Measurements from ENCODE around the gene SPPL2A. TPM values are rescaled to one million over a fixed set of nuclear protein-coding genes. Genes with fewer than 3 reads are reported as not detected.
A peak's percentile ranks its signal among the peaks of the same experiment; 100 is the strongest.

Gene SPPL2A
- total RNA-seq, 4 donors from 2014 or later = 122 to 132 (median 128) TPM

DNA sequence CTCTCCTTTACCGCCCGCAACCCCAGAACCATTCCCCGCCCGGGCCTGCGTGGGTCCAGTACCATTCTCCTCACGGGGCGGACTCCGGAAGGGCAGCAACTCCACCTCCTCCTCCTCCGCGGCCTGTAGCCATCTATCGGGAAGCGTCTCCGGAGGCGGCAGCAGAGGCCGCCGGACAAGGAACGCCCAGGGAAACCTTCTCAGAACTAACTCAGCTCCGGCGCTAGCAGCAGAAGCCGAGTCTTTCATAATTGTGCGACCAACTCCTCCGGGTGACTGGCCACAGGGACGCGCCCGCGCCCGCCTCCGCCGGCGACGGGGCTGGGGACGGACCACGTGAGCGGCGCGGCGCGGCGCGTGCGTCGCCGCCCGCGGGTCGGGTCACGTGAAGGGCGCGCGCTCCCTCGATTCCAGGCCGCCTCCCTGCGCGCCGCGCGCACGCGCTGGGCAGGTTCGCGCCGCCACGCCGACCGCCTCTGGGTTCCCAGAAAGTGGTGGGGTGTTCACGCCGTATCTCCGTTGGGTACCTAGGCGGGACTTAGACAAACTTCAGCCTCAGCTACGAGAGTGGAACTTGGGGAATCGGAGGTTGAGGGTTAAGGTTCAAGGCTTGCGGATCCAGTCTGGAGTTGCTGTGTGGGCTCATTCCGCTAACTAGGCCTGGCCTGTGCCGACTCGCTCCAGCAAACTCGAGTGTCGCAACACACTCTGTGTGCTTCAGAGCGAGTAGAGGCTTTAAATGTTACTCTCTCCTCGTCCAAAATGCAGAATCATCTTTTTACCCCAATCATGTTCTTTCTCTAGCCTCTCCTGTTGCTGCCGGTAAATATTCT is 78.8 kb downstream of the SPPL2A start, which contains the start of gene TRPM7:
Gene TRPM7 (minus strand): TSS at position 329 of the 833 bp plus-strand sequence. CDS start 264 bp downstream, at position 65.
- DNase-seq (ENCODE audit: extremely low spot score) = peak; percentile 96
- under 1% methylated on average over 28 of the region's 80 CpGs for WGBS
- peaks cover 0 to 21% (median 9%) of the 10 kb centered on the region in 4 donors for H3K36me3 ChIP-seq
- TF ChIP-seq EP300 (IDR thresholded peaks at IDR 0.05) (no peak), POLR2A (IDR thresholded peaks at IDR 0.05; ENCODE audit: low read depth) (peak; percentile 41), POLR2AphosphoS5 (IDR thresholded peaks at IDR 0.05) (peak; percentile 72 to 88)
- TF ChIP-seq, protein P1, sequence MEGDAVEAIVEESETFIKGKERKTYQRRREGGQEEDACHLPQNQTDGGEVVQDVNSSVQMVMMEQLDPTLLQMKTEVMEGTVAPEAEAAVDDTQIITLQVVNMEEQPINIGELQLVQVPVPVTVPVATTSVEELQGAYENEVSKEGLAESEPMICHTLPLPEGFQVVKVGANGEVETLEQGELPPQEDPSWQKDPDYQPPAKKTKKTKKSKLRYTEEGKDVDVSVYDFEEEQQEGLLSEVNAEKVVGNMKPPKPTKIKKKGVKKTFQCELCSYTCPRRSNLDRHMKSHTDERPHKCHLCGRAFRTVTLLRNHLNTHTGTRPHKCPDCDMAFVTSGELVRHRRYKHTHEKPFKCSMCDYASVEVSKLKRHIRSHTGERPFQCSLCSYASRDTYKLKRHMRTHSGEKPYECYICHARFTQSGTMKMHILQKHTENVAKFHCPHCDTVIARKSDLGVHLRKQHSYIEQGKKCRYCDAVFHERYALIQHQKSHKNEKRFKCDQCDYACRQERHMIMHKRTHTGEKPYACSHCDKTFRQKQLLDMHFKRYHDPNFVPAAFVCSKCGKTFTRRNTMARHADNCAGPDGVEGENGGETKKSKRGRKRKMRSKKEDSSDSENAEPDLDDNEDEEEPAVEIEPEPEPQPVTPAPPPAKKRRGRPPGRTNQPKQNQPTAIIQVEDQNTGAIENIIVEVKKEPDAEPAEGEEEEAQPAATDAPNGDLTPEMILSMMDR (IDR thresholded peaks at IDR 0.05) = peak in 1 of 3 experiments; percentile 21
- H3K9me3 ChIP-seq = no peaks in the 10 kb centered on the region
- peak within 1 kb of the TSS; percentile 86 to 97 (median 96) for H3K27ac ChIP-seq (replicated peaks in 1 of 4)
- no peaks in the 10 kb centered on the region for H3K27me3 ChIP-seq
- intact Hi-C loops (cut with DNase I) = loop anchor here (5.0 kb wide), 1 partner anchor 81 kb away; the partner anchor contains the start of gene SPPL2A
- H3K4me3 ChIP-seq = peak within 1 kb of the TSS; percentile 58 to 95 (median 84)
- H3K4me1 ChIP-seq = peaks cover 27 to 46% (median 43%) of the 10 kb centered on the region in 4 donors

DNA sequence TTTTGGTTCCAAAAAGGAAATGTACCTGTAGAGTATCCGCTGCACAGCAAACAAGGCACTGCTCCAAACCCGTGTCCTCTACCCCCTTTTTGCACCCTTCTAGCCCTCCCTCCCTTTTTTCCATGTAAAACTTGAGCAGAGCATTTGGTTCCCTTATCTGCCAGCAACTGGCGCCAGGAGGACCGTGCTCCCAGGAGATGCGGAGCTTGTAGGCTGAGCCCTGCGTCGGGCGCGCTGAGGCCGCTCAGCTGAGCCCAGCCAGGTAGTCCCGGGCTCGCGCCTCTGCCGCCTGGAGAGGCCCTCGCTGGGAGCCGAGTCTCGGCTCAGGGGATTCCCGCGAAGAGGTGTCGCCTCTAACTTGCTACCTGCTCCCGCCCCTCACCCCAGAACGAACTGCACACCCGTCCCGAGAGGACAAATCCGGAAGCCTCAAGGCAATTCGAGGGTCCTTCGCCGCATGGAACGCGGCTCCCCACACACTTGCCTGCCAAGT is 79.5 kb downstream of the SPPL2A start:
- Histone ChIP-seq H3K27ac (replicated peaks in 1 of 4) (peak overlapping the region; percentile 86 to 97 (median 96)), H3K4me3 (peak overlapping the region; percentile 58 to 95 (median 84)), H3K36me3 (peaks cover 0 to 21% (median 9%) of the 10 kb centered on the region in 4 donors), H3K27me3 (no peaks in the 10 kb centered on the region), H3K9me3 (no peaks in the 10 kb centered on the region), H3K4me1 (peaks cover 31 to 52% (median 45%) of the 10 kb centered on the region in 4 donors)
- no peak for DNase-seq (ENCODE audit: extremely low spot score)
- TF ChIP-seq POLR2A (IDR thresholded peaks at IDR 0.05; ENCODE audit: low read depth) = no peak
- no peak for TF ChIP-seq EP300 (IDR thresholded peaks at IDR 0.05)
- TF ChIP-seq POLR2AphosphoS5 (IDR thresholded peaks at IDR 0.05) = no peak
- TF ChIP-seq, protein P1 (IDR thresholded peaks at IDR 0.05) = no peak
- intact Hi-C loops (cut with DNase I) = loop anchor here (5.0 kb wide), 1 partner anchor 81 kb away; the partner anchor contains the start of gene SPPL2A
- 2% methylated on average over 11 of the region's 30 CpGs for WGBS

DNA sequence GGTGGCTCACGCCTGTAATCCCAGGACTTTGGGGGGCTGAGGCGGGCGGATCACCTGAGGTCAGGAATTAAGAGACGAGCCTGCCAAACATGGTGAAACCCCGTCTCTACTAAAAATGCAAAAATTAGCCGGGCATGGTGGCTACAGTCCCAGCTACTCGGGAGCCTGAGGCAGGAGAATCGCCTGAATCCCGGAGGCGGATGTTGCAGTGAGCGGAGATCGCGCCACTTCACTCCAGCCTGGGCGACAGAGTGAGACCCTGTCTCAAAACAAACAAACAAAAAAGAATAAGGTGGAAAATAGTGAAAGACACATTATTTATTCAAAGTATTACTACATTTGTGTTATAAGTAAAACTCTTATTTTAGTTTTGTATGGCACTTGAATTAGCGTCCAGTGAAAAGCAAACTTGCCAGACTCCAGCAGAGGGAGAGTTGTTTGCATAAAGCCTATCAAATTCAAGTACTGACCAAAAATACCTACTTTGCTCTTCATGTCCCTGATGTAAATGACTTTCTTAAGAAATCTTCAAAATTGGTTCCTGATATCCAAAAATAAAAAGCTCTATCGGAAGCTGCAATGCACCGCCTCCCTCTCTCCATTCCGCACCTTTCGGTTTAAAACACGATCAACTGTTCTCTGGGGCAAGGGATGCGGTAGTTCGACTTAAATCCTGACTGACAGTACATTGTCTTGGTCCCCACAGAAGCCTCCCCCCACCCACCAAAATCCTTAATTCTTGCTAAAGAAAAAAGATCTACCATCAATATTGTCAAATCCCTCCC is 80.1 kb downstream of the SPPL2A start:
- peaks cover 31 to 59% (median 48%) of the 10 kb centered on the region in 4 donors for H3K4me1 ChIP-seq
- H3K27ac ChIP-seq (replicated peaks in 1 of 4) = peak overlapping the region; percentile 86 to 97 (median 96)
- DNase-seq (ENCODE audit: extremely low spot score) = no peak
- H3K4me3 ChIP-seq = peak overlapping the region; percentile 58 to 95 (median 84)
- H3K27me3 ChIP-seq = no peaks in the 10 kb centered on the region
- intact Hi-C loops (cut with DNase I) = loop anchor here (5.0 kb wide), 1 partner anchor 82 kb away; the partner anchor contains the start of gene SPPL2A
- peaks cover 0 to 21% (median 9%) of the 10 kb centered on the region in 4 donors for H3K36me3 ChIP-seq
- 56% methylated on average over 22 of the region's 22 CpGs for WGBS
- TF ChIP-seq POLR2AphosphoS5 (IDR thresholded peaks at IDR 0.05) (no peak), POLR2A (IDR thresholded peaks at IDR 0.05; ENCODE audit: low read depth) (no peak), EP300 (IDR thresholded peaks at IDR 0.05) (no peak)
- TF ChIP-seq, protein P1 (IDR thresholded peaks at IDR 0.05) = no peak
- H3K9me3 ChIP-seq = no peaks in the 10 kb centered on the region

DNA sequence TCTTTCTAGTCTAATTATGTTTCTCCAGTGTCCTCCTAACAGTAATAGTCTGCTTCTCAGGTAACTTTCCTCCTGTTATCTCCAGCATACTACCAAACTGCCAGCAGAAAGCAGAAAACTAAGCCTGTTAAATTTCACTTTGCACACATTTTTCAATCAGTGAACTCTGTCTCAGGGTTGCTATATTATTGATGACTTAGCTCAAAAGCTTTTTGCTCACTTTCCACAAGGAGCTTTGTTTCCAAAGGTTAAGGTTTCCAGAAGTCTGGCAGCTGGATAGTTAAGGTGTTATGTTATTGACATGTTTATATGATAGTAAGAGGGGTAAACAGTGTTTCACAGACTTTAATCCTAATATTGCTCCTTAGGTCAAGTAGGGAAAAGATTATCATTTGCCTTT is 84.0 kb downstream of the SPPL2A start:
- Histone ChIP-seq H3K9me3 (no peaks in the 10 kb centered on the region), H3K27me3 (no peaks in the 10 kb centered on the region), H3K36me3 (peaks cover 0 to 21% (median 9%) of the 10 kb centered on the region in 4 donors), H3K4me1 (peaks cover 38 to 71% (median 50%) of the 10 kb centered on the region in 4 donors), H3K4me3 (no peak overlapping the region), H3K27ac (replicated peaks in 1 of 4) (no peak overlapping the region)
- TF ChIP-seq POLR2AphosphoS5 (IDR thresholded peaks at IDR 0.05) (no peak), EP300 (IDR thresholded peaks at IDR 0.05) (no peak), POLR2A (IDR thresholded peaks at IDR 0.05; ENCODE audit: low read depth) (no peak)
- TF ChIP-seq, protein P1 (IDR thresholded peaks at IDR 0.05) = no peak
- intact Hi-C loops (cut with DNase I) = no loop called here
- no peak for DNase-seq (ENCODE audit: extremely low spot score)
